SK-N-MC (cell line): Measurements from ENCODE around the gene WDR89.

Experiments
- EZH2 ChIP-seq: fragments of 200-600 bp; sonication (generic); IDR thresholded peaks from one replicate; pipeline ENCODE4 v1.6.1; 2017; ENCODE audit warnings: antibody characterized with exemption
- POLR2AphosphoS5 ChIP-seq: IDR thresholded peaks from 2 replicates; pipeline ENCODE4 v1.6.1; 2012; ENCODE audit warnings: mild to moderate bottlenecking, low read depth, low read length, borderline replicate concordance

- TF ChIP-seq EZH2 (no peak), POLR2AphosphoS5 (no peak)
Measured at GRCh38 chr14:63614679-63615363, 26.9 kb downstream of the WDR89 start.
